GM19023 (cell line): ENCODE results near the gene GM2A.
"Not testable (repeated sequence)": the region's sequence is repeated elsewhere in the genome, so short reads cannot be mapped to it uniquely, and the experiment has no call there.

Source experiments
- ATAC-seq: cut with Tn5 transposase; IDR thresholded peaks from one replicate; pipeline ENCODE4 v1.9.1; 2021; ENCODE audit warnings: mild to moderate bottlenecking, moderate library complexity; ENCODE audit not compliant: unreplicated experiment

Gene GM2A

DNA sequence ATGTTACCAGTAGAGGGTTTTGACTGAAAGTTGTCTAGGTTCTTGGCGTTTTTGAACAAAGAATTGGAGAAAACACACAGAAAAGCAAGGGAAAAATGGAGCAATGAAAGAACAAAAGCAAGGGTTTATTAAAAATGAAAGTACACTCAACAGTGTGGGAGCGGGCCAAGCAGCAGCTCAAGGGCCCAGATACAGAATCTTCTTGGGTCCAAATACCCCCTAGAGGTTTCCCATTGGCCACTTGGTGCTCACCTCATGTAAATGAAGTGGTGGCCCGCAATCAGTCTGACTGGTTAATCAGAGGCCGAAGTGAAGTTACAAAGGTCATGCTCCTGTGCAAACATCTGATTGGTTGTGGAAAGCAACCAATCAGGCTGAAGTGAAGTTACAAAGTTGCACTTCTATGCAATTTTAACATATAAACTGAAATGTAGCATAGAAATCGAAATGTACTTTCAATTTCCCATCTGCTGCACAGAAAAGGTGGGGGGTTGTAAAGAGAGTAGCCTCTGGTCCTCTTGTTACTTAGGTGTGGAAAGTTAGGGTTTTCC lies 1.9 kb upstream of the GM2A start:
- ATAC-seq = no peak

DNA sequence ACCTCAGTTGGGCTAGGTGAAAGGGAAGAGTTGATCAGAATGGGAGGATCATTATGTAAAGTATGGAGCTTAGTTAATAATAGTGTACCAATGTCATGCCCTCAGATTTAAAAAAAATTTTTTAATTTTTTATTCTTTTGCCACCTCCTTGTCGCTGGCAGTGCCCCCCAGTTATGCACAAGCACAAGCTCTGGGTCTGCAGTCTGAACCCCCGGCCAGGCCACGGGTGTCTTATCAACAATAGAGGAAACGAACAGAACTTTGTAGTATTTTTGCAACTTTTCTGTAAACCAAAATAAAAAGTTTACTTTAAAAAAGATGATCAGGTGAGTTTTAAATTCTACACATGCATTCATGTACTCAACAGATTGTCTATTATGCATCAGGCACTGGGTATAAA lies 1.4 kb upstream of the GM2A start:
- ATAC-seq = no peak

DNA sequence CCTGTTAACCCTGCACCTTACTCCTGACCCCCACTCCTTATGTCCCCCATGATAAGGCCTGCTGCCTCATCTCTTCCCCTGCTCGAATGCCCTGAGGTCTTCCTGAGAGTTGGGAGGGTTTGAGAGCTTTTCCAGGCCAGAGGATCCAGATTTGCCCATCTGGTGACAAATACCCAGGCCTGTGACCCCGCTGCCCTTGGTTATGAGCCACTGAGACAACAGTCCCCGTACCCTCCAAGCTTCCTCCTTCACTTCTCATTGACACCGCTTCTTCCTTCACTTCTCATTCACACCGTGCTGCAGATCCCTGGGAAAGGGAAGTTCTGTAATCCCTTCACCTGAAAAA lies 593 bp downstream of the GM2A start:
- no peak for ATAC-seq

DNA sequence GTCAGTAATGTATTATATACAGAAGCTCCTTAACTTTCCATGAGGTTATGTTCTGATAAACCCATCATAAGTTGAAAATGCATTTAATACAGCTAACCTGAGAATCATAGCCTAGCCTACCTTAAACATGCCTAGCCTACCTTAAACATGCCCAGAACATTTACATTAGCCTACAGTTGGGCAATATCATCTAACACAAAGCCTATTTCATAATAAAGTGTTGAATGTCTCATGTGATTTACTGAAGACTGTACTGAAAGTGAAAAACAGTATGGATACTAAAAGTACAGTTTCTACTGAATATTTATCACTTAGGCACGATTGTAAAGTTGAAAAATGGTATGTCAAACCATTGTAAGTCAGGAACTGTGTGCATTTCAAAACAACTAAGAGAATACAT lies 1.6 kb downstream of the GM2A start:
- no peak for ATAC-seq

DNA sequence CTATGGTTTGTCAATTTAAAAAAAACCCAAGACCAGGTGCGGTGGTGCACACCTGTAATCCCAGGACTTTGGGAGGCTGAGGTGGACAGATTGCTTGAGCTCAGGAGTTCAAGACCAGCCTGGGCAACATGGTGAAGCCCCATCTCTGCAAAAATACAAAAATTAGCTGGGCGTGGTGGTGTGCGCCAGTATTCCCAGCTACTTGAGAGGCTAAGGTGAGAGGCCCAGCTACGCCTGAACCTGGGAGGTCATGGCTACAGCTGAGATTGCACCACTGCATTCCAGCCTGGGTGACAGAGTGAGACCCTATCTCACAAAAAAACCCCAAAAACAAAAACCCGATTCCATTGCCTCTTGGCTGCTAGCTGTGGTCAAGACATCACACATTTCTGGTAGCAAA lies 2.0 kb downstream of the GM2A start:
- not testable (repeated sequence) for ATAC-seq

DNA sequence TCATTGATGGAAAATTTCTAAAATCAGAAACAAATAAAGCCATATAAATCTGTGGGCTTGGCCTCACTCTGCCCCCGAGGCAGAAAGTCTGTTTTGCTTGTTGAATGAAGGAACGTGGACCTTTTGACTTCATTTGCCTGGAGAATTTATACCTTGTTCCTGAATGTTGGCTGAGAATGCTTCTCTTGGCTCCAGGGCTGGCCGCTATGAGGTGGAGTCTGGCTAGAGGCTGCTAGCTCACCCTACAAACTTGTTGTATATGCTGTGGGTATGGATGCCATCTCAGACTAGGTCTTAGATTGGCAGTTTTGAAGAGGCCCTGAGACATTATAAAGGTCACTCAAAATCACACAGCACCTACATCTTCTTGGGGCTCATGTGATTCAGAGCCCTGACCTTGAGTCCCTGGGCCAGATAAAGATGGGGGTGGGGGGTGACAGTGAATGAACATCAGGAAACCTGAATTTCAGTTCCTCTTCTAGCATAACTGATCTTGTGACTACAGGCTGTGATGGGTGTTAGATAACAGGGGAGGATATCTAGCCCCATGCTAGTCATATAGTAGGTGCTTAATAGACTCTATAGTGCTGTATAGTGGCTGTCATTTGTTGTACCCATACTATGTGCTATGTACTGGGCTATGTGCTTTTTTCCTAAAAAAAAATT lies 2.8 kb downstream of the GM2A start:
- peak; percentile 26 for ATAC-seq

DNA sequence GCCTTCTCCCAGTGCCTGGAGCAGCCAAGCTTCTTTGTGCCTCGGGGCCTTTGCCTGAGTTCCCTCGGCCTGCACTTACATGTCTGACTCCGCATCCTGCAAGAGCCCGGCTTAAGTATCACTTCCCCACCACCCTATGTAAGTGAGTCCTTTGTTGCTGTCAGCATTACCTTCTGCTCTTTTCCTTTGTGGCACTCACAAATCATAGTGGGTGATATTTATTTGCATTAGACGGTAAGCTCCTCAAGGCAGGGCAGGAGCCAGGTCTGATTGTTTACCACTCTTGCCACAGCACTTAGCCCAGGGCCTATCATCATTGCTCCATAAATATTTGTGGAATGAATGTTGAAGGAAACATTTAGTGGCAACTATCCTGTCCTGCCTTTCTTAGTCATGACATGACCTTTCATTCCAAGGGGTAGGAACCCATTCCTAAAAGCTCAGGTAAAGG lies 4.8 kb downstream of the GM2A start:
- no peak for ATAC-seq

DNA sequence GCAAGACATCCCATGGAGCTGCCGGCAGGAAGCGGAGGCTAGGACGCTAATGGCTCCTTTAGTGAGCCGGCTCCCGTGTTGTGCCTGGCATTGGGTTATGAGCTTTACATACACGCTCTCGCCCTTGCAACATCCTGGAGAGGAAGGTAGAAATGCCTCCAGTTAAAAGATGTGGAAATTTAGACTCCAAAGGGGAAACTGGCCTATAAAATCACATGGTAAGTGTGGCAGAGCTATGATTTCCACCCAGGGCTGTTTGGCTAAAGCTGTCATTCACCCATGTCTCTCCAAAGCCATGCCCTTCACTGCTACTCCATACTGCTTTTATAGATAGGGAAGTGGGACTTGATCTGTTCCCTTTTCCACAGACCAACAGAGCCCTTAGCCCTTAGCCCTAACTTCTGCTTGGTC lies 5.2 kb downstream of the GM2A start:
- ATAC-seq = no peak

DNA sequence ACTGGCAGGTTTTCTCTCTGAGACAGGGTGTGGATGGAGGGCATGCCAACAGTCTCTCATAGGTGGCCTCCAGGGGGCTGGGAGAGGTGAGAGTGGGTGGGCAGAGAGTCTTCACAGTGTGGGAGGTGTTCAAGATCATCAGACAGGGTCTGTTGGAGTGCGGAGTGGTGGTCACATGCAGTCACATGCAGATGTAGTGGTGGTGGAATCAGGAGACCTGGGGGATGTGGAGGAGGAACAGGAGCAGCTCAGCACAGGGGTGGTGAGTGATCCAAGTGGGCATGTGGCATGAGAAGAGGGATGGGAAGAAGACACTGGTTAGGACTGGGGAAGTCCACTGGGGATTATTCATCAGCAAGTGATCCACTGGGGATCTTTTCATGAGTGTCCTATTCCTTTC lies 5.8 kb downstream of the GM2A start:
- ATAC-seq = no peak

DNA sequence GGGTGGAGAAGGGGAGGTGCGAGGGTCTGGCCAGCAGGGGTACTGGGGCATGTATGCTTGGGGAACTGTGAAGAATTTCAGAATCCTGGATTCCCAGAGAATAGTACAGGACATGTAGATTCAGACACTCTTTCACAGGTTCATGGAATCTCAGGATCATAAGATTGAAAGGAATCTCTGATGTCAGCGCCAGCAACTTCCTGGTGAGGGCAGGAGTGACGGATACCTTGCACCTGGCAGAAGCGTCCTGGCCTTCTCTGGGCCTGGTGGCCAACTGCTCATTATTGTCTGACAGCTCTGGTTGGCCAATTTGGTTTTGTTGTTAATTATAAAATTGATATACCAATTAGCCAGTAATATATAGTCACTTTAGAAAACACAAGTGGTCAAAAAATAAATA lies 6.9 kb downstream of the GM2A start:
- no peak for ATAC-seq

DNA sequence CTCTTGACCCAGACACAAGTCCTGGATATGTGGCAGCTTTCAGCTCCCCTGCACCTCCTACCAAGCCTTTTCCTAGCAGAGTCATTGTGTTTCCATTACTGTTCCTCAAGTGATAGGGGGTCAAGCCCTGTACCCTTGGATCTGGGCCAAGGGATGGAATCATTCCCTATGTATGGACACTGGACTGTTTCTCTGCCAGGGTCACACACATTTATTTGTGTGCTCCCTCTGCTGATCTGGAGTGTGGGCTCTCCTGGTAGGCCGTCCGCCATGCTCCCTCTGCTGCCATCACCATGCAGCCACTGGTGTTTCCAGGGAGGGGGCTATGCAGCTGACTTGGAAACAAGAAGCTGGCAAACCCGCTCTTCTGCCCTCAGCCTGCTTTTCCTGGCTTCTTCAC lies 9.5 kb downstream of the GM2A start:
- no peak for ATAC-seq

DNA sequence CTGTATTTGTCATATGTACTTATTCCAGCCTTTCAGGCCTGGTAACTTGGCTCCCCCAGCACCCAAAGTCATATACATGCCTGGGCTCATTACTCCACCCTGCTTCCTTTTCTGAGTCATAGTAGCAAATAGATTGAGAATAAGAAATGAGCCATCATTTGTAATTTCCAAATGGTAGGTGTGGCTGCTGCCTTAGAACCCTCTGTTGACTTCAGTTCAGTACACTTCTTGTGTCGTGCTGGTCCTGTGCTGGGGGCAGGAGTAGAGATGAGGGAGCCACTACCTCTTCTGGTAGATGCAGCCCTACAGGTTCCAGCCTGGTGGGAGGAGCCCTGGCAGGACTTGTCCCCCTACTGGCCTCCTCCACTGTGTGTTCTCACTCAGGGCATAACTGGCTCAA lies 11.1 kb downstream of the GM2A start:
- ATAC-seq = peak; percentile 62

DNA sequence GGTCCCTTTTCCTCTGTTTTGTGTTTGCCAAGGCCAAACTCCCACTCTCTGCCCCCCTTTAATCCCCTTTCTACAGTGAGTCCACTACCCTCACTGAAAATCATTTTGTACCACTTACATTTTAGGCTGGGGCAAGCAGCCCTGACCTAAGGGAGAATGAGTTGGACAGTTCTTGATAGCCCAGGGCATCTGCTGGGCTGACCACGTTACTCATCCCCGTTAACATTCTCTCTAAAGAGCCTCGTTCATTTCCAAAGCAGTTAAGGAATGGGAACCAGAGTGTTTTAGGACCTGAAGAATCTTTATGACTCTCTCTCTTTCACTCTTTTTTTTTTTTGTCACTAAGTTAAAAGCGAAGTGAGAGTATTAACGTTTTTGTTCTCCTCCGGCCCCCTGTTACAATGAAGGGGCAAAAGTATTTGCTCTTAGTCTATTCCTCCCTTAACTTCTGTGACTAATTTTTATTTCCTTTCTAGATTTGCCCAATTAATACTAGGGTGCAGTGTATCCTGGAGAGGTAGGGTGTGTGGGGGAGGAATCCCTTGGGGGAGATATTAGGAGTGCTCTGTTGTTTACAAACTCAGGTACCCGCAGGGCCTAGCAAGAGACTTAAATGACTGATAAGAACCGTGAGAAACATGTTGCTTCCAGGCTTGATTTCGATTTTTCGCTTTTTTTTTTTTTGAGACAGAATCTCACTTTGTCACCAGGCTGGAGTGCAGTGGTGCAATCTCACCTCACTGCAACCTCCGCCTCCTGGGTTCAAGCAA lies 14.7 kb downstream of the GM2A start:
- no peak for ATAC-seq

DNA sequence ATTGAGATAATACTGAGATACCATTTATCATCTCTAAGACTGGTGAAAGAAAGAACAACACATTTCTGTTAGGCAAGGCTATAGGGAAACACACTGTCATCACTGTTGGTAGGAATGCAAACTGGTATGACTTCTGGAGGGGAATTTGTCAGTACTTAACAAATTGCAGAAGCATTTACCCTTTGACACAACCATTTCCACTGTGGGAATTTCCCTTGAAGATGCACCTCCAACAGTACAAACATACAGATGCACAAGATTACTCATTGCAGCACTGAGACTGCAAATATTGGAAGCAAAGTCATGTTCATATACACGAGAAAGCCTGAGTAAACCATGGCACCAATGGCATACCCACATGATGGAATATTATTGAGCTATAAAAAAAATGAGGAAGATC lies 17.6 kb downstream of the GM2A start:
- ATAC-seq = peak; percentile 94

DNA sequence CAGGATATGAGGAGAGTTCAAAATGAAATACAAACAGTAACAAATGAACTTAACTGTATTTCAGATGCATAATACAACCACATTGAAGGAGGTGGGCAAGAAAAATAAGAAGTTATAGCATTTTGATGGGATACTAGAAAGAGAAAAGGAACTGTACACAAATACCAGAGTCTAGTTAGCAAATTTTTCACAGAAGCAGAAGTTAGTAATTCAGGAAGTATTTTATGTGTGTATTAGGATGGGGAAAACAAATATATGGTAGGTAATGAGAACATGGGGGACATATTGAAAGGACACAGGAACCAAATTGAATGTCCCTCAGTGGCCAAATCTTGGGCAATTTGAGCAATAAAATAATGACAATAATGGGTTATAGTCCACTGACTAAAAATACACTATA lies 18.4 kb downstream of the GM2A start:
- no peak for ATAC-seq

DNA sequence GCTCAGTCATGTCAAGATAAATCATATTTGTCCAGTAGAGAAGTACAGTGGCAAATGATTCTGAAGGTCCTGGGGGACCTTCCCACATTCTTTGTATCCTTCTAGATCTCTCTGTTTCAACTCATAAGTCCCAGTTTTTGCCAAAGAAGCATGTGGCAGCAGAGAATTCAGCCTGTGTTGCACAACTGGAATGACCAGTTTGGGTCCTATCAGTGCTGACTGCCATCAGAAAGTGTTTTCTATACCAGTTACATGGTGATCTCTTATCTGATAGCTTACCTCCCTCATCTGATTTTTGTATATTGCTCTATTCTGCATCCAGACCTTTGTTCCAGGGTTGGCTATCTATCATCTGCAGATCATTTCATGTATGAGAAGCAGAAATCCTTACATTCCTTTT lies 21.7 kb downstream of the GM2A start:
- no peak for ATAC-seq

DNA sequence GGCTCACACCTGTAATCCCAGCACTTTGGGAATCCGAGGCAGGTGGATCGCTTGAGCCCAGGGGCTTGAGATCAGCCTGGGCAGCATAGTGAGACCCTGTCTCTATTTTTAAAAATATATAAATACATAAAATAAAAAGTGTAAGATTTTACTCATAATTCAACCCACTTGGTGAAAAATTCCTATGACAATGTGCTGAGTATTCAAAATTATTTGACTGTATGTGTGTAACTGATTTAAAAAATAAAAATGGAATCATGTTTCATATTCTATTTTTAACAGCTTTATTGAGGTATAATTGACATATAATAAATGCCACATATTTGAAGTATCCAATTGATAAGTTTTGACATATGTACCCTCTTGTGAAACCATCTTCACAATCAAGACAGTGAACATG lies 22.8 kb downstream of the GM2A start:
- ATAC-seq = no peak

DNA sequence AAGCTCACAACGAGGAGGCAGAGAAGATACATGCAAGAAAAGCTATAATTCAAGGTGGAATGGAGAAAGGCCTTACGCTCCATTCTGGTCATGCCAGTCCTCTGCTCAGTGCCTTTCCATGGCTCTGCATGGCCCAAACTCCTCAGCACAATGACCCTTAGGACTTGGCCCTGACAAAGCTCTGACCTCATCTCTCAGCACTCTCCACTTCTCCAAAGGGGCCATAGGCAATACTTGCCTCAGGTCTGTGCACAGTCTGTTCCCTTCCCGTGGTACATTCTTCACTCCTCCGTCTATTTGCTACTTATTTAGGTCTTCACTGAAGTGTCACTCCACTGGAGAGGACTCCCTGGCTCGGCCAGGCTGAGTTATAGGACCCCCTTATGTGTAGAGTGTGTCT lies 25.9 kb downstream of the GM2A start:
- ATAC-seq = no peak

DNA sequence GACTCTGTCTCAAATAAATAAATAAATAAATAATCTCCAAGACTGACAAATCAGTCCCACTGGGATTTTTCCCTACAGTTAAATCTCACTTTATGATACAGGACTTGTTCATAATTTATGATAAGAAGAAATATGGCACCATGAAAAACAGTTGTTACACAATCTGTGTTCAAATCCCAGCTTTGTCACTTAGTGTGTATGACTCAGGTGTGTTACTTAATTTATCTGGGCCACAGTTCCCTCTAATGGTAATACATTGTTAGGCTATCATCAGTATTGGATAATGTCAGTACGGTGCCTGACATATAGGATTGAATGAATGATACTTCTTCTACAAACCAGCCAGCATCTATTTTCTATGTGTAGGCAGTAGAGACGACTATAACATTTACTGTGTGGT lies 27.5 kb downstream of the GM2A start:
- ATAC-seq = no peak

DNA sequence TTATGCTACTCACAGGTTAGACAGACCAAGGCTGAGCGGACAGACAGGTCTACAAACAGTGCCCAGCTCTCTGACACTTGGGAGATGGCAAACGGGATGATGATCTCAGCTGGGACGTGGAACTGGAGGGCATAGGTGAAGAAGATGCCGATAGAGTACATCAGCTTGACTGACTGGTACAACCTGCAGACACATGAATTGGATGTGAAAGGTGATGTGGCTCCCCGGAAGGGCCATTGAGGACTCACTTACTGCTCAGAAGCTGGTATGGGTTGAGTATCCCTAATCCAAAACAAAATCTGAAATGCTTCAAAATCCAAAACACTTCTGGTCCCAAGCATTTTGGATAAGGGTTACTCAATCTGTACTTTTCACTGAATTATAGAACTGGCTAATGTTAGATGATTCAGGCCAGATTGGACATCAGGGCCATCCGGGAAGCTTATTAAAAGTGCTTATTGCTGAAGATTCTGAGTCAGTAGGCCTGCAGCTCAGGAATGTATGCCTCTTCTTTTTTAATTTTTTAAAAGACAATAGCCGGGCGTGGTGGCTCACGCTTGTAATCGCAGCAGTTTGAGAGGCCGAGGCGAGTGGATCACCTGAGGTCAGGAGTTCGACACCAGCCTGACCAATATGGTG lies 28.1 kb downstream of the GM2A start:
- ATAC-seq = no peak

DNA sequence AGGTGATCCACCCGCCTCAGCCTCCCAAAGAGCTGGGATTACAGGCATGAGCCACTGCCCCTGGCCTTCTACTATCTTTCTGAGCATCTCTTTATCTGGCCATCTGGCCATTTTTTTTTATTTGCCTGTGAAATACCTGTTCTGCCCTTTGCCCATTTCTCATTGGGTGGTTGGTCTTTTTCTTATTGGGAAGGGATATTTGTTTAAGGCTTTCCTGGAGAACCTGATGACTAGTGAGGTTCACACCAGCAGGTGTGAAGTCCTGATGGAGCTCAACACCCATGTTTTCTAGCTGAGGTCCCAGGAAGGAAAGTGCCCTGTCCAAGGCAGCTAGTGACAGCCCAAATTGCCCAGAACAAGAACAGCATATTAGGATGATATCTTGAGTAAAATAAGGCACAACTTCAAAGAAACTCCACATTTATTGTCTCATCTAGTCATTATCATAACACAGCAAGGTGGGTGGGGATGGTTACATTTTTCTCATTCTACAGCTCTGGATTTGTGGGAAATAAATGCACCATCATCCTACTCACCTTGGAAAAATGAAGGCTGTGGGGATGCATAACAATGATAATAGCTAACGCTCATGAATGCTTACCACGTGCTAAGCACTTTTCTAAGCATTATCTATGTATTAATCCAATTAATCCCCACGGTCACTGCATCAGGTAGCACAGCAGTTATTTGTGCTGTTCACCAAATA lies 30.3 kb downstream of the GM2A start:
- ATAC-seq = no peak
